ENCODE results near the gene ARID5A.
A peak's percentile ranks its signal among the peaks of the same experiment; 100 is the strongest.

ARID5A gene

GRCh38 chr2:96506907-96507240 is 29.7 kb upstream of the ARID5A start:
- DNase-seq, result no peak

DNA sequence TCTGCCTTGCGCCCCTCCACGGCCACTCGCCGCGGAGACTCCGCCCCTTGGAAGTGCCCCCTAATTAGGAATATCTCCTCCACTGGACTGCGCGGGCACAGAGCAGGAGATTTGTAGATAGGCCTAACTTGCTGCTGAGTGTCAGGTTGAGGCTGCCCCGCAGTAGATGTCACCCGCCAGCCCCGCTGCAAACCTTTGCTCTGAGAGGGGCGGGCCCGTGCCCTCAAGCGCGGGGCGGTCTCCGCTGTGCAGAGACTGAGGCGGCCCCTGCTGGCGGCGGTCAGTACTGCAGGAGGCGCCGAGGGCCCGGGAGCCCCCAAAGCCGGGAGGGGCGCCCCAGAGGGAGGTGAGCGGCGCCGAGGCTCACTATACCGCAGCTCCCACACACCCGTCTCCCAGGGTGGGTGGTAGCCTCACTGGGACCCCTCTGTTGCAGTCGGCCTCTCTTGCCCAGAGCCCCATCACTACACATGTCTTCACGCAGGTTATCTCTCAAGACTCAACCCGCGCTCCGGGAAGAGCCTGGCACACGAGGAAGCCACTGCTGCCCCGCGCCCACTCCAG is 28.5 kb upstream of the ARID5A start:
- peak; percentile 86 for DNase-seq

GRCh38 chr2:96508521-96509113 is 27.9 kb upstream of the ARID5A start:
- no peak for DNase-seq

GRCh38 chr2:96509114-96509846 is 27.3 kb upstream of the ARID5A start:
- peak; percentile 52 for DNase-seq

DNA sequence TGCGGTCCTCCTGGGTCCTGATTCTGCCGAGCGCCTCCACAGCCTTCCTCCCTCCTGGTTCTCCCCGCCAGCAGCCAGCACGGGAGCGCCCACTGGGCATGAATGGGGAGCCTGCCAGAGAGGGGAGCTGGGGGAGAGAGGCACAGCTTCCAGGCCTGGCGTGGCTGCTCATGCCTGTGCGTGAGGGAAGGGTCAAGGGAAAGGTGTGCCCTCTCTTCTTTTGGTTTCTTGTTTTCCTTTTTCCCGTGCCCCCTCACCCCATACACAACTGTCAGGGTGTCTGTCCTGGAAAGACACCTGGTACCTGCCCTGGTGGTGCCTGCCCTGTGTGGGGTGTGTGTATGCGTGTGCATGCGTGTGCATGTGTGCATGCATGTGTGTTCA is 26.7 kb upstream of the ARID5A start:
- no peak for DNase-seq

DNA sequence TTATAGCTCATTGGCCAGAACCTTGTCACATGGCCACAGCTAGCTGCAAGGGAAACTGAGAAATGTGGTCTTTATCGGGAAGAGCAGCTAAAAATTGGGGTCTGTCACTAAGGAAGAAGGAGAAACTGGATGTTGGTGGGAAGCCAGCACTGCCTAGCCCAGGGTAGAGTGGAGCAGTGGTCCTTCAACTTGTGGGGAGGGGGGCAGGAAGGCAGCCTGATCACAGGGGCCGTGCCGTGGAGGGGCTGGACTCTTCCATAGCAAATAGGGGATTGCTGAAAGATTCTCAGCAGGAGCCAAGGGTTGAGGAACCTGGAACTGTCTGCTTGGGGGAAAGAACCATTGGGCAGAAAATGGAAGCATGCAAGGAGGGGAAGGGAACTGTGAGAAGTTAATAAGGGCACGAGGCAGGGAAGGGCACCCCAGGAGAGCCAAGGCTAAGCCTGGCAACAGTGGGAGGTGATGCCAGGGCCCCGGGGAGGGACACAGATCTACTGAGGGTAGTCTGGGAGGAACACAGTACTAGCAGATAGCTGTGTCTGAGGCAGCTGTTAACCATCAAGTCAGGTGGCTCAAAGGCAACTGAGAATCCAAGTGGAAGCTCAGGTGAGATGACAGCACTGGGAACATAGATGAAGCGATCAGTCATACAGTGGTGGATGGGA is 25.5 kb upstream of the ARID5A start:
- DNase-seq, result no peak

DNA sequence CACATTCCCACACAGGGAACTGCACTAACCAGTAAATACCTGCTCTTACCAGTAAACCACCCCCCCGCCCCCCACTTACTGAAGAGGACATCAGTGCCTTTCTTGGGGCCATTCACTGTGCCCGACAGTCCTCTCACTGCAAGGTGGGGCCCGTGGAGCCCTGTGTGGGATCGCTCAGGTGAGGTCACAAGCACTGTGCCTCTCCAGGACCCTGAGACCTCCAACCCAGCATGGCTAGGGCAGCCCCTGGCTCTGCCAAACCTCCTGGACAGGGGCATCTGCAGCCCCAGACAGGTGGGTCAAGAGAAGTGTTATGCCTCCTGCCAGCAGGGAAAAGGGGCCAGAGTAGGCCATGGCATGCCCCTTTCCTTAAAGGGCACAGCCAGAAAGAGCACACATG is 24.7 kb upstream of the ARID5A start:
- DNase-seq, result no peak

GRCh38 chr2:96512341-96512740 is 24.2 kb upstream of the ARID5A start:
- DNase-seq, result no peak

DNA sequence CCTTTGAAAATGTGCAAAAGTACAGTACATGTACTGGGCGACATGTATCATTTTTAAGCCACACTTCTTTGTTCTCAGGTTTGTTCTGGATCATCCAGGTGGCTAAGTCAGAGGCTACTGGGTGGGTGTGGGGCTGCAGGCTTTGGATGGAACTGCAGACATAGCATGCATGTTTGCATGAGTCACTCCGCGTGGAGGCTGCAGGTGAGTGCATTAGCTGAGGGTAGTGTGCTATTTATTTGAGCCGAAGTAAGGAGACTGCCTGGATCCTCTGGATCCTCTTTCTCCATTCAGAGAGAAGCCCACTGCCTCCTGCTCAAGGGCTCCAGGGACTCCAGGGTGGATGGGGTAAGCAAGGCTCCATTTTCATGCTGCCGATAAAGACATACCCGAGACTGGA is 22.0 kb upstream of the ARID5A start:
- no peak for DNase-seq

GRCh38 chr2:96517079-96517478 is 19.5 kb upstream of the ARID5A start:
- DNase-seq, result no peak

DNA sequence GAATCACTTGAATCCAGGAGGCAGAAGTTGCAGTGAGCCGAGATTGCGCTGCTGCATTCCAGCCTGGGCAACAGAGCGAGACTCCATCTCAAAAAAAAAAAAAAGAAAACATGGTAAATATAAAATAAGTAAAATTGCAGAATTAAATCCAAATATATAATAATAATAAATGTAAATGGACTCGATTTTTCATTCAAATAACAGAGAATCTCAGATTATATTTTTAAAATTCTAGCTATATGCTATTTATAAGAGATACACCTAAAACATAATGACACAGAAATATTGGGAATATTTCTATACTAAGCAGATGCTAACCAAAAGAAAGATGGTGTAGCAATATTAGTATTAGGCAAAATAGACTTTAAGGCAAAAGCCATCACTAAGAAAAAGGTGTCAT is 16.3 kb upstream of the ARID5A start:
- DNase-seq, result no peak

DNA sequence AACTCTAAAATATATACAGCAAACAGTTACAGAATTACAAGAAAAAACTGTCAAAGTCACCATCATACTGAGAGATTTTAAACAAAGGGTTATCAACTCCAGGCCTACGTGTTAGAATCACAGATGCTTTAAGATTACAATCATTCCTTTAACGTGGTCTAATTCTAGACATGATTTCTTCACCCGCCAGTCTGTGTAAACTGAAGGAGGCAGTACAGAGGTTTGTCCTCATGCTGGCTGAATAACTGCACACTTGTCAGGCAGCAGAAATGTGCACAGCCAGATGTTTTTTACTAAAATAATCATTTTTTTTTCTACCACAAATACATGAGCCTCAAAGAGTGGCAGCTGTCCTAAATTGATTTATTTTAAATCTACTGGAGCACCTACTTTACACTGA is 15.9 kb upstream of the ARID5A start:
- no peak for DNase-seq

DNA sequence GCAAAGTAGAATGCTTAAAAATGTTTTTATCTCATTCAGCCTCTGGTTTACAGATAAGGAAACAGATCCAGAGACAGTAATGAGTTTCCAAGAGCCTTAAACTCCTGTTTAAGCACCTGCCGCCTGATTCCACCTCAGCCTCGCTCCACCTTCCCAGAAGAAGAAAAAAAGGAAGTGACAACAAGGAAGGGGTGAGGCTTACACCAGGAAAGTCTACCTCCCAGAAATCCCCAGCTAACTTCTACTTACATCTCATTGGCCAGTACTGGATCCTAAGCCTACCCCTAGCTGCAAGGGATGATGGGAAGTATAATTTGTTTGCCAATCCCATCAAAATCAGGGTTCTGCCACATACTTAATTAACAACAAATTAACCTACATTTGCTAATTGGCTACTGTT is 15.3 kb upstream of the ARID5A start:
- no peak for DNase-seq

GRCh38 chr2:96522304-96523203 is 14.0 kb upstream of the ARID5A start:
- DNase-seq, result no peak

DNA sequence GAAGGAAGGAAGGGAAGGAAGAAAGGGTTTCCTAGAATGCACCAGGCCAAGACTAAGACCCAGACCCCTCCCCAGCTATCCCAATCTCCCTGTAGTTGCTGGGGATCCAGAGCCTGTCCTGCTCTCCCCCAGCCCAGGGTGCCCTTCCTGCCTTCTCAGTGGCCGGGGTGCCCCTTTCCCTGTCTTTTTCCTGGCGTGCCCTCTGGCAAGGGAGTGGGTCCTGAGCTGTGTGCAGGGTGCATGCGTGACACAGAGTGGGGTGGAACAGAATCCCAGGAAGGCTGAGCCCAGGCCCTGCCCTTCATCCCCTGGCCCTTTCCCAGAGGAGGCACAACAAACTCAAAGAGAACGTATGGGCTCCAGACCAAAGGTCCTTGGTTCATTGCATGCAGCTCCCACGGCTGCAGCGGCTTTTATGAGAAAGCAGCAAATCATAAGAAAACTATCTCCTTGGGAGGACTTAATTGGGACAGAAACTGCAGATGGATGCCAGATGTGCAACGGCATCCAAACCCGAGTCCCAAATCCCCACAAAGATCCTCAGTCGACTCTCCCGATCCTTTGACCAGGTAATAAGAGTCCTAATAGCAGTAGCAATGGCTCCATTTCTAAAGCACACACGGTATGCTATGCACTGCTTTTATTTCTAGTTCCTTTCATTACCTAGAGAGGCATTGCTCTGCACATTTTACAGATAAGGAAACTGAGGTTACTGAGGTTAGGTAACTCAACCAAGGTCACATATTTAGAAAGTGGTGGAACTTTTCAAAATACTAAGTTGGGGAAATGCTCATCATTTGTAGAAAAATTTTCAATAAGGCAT is 12.7 kb upstream of the ARID5A start:
- DNase-seq, result no peak

- no peak for DNase-seq
Observed at GRCh38 chr2:96524482-96525210, 11.9 kb upstream of the ARID5A start.

DNA sequence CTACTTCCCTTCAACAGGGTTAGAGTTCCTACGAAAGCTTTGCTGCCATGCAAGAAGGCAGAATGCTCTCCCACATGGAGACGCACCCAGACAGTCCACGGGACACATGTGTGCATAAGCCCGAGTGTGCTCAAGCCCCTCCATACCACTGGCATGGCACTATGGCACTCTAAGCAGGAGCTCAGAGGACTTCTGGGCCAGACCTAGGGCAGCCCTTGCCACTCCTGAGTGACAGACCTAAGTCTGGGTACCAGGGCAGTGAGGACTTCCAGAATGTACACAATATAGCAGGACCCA is 11.4 kb upstream of the ARID5A start:
- no peak for DNase-seq

GRCh38 chr2:96526101-96526591 is 10.4 kb upstream of the ARID5A start:
- no peak for DNase-seq

DNA sequence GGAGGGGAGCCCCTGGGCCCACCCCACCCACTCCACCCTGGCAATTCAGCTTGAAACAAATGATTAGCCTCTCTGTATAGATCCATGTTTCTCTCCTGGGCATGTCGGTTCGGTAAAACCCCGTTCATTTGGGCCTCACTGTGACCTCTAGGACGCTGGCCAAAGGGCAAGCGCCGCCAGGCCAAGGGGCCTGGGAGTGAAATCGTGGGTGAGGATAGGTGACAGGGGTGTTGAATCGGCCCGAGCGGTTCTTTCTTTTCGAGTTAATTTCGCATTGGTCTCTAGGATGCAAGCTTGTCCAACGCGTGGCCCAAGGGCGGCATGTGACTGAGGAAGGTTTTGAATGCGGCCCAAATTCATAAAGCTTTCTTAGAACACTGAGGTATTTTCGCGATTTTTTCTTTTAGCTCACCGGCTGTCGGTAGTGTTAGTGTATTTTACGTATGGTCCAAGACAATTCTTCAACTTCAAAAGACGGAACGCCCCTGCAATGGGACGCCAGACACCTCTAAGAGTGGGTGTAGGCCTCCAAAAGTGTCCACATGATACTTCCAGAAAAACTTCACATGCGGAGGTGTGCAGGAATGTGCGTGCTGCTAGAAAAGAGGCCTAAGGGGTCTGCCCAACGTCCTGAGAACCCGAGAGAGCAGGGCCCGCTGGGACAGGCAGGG is 9.8 kb upstream of the ARID5A start:
- DNase-seq, result no peak

DNA sequence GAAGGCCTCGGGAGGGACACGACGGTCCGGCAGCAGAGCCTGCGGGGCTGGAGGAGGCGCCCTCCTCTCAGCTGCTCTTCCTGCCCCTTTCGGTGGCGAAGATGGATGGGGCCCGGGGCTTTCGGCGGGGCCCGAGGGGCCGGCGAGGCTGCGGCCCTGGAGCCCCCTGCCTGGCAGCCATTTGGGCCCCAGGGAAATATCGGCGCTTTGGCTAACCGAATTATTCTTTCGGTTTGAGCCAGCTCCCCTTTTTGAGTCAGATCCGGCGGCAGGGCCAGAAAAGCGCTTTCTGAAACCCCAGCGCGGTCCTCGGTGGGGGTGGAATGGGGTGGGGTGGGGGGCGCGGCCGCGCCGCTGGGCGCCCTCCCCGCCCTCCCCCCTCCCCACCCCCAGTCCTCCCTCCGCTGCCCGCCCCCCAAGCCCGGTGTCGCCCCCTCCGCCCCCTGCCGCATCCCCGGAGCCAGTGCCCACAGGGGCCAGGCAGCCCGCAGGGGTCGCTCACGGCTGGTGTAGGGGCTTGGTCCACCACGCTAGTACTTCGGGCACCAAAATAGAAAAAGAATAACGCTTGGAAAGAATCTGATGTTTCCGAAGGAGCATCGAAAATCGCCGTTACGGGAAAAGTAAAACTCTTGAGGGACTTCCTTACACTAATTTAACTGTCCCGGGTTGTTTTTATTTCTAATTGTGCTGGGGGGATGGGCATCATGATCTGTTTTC is 9.1 kb upstream of the ARID5A start:
- peak; percentile 65 for DNase-seq
